Fibroblast of skin of scalp (primary cell): Measurements from ENCODE around the gene C1orf210.

Experiments
- DNase-seq: peaks from one replicate; pipeline ENCODE4 v3.0.0-alpha.2; 2013

Gene C1orf210

DNA sequence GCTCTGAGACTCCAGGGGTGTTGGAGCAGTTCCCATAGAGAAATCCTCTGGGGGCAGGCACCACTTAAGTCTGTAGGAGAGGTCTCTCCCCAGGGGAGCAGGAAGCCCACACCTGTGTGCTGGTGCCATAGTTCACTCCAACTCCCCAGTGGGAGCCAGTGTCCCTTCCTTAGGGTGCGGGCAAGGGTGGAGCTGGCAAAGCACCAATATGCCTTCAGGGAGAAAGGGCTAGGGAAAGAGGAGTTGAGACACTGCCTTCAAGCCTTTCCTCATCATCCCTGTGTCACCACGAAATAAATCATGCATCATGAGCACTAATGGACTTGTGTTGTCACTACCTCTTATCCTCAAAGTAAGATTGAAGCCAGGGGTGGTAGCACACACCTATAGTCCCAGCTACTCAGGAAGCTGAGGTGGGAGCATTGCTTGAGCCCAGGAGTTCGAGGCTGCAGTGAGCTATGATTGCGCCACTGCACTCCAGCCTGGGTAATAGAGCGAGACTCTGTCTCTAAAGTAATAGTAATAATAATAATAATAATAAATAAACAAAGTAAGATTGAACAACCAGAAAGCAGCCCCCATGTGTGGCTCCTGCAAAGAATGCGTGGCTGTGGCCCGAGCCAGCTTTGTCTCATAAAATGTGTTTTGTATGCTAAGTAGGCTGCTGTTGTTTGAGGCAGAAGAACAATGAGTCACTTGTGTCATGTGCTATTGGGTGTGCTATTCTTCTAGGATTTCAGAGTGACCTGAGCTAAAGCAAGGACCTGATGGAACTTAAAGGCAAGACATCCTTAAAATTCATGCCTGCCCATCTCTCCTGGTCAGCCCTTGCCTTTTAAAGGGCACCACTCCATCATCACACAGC, 8.7 kb upstream of the C1orf210 start:
- peak; percentile 12 for DNase-seq

DNA sequence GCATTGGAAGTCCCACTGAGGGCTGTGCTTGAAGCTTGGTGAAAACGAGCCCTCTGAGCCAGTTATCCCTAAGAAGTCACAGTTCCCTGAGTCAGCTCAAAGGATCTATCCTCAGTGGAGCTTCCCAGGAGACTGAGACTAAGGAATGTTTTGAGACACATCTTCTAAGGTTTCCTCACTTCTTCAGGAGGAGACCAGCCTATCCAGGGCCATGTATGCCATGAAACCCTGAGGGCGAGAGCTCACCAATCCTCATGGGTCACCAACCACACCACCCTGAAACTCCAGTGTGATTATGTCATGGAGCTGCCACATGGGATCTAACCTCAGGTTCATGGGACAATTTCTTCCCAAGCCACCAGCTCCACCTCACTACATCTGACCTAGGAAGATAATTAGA, 7.8 kb upstream of the C1orf210 start:
- no peak for DNase-seq

GRCh38 chr1:43292679-43293078, 7.3 kb upstream of the C1orf210 start:
- DNase-seq, result no peak

GRCh38 chr1:43292216-43292615, 6.8 kb upstream of the C1orf210 start:
- DNase-seq, result no peak

GRCh38 chr1:43288785-43289706, 3.7 kb upstream of the C1orf210 start:
- DNase-seq, result no peak

- DNase-seq, result no peak
These were observed 2.8 kb upstream of the C1orf210 start for GRCh38 chr1:43288058-43288784.

- DNase-seq, result no peak
These were observed 1.2 kb upstream of the C1orf210 start for GRCh38 chr1:43286533-43286932.

- no peak for DNase-seq
These were observed 734 bp upstream of the C1orf210 start for GRCh38 chr1:43286115-43286514.

- no peak for DNase-seq
These were observed 753 bp downstream of the C1orf210 start for GRCh38 chr1:43284546-43285110.

- no peak for DNase-seq
These were observed 1.3 kb downstream of the C1orf210 start for GRCh38 chr1:43284065-43284464.

DNA sequence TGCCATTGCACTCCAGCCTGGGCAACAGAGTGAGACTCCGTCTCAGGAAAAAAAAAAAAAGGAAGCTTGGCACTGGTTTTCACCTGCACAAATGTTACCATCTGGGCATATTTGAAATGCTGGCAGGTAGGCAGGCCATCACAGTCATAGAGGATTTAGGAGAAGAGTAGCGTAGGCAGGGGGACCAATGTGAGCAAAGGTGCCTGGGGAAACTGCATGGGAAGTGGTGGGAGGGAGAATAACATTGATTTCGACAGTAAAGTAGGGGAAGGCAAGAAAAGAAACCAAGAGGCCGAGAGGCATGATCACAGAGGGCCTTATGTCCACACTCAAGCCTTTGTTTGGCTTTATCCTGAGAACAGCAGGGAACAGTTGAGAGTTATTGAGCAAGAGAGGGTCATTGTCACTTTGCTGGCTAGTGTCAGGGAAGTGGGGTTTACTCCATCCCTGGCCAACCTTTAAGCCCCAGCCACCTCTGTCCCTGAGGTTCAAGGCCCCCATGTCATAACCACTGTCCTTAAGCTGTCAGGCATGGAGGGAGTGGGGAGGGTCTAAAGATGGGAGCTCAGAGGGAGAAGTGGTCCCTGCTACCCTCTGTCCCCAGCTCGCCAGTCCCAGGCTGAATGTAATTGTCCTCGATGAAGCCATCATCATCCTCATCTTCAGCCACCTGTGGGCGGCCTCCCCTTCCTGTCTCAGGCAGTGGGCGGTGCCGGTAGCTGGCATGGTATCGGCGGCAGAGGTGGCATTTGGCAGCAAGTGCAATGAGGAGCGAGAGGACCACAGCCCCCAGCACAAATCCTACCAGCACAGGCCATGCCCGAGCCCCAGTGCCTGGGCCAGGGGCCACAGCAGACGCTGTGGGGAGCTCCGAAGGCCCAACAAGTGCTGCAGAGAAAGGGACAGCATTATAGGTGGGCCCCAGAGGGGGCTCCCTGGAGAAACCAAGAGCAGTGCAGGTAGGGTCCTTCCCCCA, 2.9 kb downstream of the C1orf210 start:
- DNase-seq, result no peak

GRCh38 chr1:43280692-43281091, 4.7 kb downstream of the C1orf210 start:
- DNase-seq, result no peak

GRCh38 chr1:43279666-43280065, 5.7 kb downstream of the C1orf210 start:
- DNase-seq, result no peak

DNA sequence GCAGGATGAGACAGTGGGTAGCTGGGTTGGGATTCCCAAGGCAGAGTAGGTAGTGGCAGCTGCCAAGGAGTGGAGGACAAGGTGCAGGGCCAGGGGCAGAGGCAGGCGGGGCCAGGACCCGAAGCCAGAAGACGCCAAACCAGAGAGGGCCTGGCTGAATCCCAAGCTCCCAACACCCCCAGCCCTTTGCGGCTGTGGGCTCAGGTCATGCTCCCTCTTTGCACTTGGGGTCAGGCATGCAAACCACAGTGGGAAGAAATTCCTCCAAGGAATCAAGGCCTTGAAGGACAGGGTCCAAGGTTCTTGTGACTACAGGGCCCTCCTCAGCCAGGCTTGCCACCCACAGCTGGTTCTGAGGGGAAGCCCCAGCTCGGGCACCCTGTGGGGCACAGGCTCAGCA, 6.2 kb downstream of the C1orf210 start:
- DNase-seq, result no peak

DNA sequence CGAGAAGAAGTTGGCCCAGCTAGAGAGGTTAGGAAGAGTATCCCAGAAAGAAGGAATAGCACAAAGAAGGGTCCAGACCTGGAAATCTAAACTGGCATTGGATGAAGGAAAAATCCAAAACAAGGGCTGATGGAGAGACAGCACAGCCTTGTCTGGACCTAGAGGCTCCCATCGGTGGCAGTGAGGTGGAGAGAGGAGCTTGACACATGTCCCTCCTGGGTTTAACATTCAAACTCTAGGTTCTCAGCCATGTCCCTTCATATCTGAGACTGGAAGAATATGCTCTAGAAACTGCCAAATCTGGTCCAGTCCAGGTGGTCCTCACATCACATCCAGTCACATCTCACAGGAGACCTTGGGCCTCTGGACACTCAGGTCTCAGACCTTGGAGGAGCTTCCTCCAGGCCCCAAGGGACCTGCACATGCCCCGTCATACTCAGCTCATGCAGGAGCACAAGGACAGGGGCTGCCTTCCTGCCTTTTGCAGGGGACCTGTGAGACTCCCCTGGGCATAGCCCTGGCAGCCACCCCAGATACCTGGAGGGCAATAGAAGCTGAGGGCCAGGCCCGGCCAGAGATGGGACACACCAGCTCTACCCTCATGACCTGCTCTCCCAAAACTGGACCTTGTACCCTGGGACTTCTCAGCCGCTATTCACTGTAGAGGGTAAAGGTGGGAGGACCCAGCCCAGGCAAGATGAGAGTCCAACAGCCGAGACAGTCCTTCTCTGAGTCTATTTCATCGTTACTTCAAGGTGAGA, 8.1 kb downstream of the C1orf210 start:
- no peak for DNase-seq

DNA sequence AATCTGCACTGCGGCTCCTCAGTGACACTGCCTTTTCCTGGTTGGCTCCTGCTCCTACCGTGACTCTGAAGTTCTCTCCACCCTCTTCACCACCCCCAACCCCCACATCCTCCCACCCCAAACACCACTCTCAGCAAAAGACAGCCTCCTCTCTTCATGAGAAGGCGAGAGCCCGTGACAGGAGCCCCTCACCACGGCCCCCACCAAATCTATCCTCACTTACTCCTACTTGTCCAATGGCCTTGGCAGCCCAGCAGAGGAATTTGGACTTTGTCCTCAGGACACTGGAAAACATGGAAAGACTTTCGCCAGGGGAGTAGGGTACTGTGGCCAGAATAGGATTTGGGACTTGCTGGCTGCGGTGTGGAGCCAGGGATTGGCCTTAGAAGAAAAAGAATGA, 8.7 kb downstream of the C1orf210 start:
- DNase-seq, result no peak

DNA sequence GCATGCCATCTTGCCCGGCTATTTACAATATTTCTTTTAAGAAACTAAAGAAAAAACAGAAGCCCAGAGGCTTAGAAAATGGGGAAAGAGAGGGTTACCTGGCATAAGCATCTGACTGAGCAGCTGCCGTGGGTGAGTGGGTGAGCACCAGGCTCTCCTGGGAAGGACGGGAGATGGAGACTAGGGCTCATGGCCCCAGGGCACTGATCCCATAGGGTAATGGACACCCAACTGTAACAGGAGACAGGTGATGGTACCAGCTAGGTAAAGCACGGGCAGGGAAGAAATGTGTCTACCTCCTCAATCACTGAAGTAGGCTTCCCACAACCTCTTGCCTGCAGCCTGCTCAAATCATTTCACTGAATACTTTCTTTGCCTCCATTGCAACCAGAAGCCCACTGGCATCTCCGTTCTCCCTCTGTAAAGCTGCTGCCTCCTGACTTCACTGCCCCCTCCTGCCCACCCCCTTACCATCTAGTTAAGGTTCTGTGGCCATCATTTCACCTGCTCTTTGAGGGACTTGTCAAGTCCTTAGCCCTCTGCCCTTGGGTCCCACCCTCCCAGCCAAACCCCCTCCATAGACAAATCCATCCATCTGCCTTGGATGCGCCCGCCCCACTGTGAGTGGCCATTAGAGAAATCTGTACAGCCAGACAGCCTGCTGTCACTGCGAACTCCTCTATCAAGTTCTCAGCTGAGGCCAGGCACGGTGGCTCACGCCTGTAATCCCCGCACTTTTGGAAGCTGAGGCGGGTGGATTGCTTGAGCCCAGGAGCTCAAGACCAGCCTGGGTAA, 9.4 kb downstream of the C1orf210 start:
- no peak for DNase-seq

GRCh38 chr1:43274804-43275180, 10.6 kb downstream of the C1orf210 start:
- no peak for DNase-seq

DNA sequence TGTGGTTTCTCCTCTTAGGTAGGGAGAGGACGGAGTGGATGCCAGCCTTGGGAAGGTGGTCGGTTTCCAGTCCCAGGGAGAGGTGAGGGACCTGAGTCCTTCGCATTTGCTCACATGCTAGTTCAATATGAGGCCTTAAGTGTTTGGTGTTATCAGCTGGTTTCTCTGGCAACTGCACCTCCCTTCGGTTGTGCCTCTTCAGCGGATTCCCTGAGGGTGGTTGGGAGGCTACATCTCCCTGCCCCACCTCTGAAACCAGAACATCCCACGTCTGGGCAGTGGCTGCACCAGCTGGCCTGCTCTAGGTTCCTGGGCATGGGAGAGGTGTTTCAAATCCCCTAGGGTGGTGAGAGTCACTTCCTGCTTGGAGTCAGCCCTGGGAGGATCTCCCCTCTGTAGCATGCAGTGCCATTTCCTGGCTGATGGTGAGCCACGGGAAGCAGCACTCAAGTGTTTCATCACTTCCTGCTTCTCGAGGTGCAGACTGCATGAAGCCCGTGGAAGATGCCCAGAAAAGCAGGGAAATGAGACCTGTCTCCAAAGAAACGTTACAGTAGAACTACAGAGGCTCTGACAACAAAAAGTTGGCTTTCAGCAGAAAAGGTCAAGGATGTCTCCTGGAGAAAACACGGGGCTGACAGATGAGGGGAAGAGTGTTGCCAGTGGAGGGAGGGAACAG, 11.1 kb downstream of the C1orf210 start:
- peak; percentile 65 for DNase-seq
